GM06990 (cell line): Measurements from ENCODE around the gene PMEL.
A peak's percentile ranks its signal among the peaks of the same experiment; 100 is the strongest.
"Not testable (repeated sequence)": the region's sequence is repeated elsewhere in the genome, so short reads cannot be mapped to it uniquely, and the experiment has no call there.

Source experiments
- DNase-seq: peaks from one replicate; pipeline ENCODE4 v3.0.0-alpha.2; 2011; ENCODE audit not compliant: insufficient read length; ENCODE audit errors: extremely low read depth
- H3K27me3 ChIP-seq: replicated peaks from 2 replicates; pipeline ENCODE4 v1.6.0; 2011; ENCODE audit warnings: low read length; ENCODE audit not compliant: control insufficient read depth, insufficient read depth
- H3K36me3 ChIP-seq: 2 replicates; pipeline ENCODE4 v1.5.1; 2011; ENCODE audit warnings: low read length; ENCODE audit not compliant: control insufficient read depth, insufficient read depth
- H3K4me3 ChIP-seq: replicated peaks from 2 replicates; pipeline ENCODE4 v1.5.1; 2011; ENCODE audit warnings: low read depth, mild to moderate bottlenecking, control low read depth, low read length
- TF ChIP-seq, protein P1 (sequence below): IDR thresholded peaks from 2 replicates; pipeline ENCODE4 v1.5.1; 2011; ENCODE audit warnings: low read length, control low read depth, mild to moderate bottlenecking, inconsistent platforms; ENCODE audit not compliant: insufficient read depth, poor library complexity, severe bottlenecking

Gene PMEL

DNA sequence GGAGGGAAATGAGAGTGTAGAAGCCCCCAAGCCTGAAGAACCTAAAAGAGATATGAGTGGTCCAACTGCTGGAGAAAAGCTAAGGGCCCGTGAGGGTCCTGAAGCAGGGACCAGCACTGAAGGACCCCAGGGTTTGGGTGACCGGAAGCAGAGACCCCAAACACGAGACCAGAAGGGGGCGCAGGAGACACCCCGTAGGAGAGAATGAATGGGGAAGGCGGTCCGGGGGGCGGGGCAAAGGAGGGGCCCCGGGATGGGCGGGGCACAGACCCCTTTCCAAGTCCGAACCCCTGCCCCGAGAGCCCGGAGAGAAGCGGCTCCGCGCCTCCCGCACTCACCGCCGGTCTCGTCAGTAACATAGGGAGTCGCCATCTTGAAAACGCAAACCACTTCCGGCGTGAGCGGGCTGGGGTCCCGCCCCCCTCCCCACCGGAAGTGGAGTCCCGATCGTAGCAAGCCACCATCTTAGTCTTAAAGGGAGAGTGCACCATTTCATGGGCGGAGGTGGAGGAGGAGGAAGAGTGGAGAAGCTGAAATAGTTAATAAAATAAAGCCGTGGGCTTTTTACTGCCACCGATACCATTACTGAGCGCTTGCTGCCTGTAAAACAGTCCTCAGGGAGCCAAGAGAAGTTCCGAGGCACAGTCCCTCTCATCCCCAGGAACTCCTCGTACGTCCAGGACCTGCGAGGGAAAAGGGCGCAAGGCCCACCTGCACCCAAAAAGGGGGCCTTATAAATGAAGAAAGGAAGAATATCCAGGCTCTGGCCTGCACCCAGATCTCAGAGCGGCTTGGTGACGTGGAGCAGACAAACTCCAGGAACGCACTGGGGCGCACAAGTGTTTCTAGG, 38.9 kb downstream of the PMEL start:
- Histone ChIP-seq H3K36me3 (peaks cover under 1% of the 10 kb centered on the region; the same call in 1 of the 2 replicates), H3K4me3 (peak overlapping the region; percentile 74), H3K27me3 (no peaks in the 10 kb centered on the region)
- peak; percentile 98 for DNase-seq
- TF ChIP-seq, protein P1, sequence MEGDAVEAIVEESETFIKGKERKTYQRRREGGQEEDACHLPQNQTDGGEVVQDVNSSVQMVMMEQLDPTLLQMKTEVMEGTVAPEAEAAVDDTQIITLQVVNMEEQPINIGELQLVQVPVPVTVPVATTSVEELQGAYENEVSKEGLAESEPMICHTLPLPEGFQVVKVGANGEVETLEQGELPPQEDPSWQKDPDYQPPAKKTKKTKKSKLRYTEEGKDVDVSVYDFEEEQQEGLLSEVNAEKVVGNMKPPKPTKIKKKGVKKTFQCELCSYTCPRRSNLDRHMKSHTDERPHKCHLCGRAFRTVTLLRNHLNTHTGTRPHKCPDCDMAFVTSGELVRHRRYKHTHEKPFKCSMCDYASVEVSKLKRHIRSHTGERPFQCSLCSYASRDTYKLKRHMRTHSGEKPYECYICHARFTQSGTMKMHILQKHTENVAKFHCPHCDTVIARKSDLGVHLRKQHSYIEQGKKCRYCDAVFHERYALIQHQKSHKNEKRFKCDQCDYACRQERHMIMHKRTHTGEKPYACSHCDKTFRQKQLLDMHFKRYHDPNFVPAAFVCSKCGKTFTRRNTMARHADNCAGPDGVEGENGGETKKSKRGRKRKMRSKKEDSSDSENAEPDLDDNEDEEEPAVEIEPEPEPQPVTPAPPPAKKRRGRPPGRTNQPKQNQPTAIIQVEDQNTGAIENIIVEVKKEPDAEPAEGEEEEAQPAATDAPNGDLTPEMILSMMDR: peak; percentile 86

DNA sequence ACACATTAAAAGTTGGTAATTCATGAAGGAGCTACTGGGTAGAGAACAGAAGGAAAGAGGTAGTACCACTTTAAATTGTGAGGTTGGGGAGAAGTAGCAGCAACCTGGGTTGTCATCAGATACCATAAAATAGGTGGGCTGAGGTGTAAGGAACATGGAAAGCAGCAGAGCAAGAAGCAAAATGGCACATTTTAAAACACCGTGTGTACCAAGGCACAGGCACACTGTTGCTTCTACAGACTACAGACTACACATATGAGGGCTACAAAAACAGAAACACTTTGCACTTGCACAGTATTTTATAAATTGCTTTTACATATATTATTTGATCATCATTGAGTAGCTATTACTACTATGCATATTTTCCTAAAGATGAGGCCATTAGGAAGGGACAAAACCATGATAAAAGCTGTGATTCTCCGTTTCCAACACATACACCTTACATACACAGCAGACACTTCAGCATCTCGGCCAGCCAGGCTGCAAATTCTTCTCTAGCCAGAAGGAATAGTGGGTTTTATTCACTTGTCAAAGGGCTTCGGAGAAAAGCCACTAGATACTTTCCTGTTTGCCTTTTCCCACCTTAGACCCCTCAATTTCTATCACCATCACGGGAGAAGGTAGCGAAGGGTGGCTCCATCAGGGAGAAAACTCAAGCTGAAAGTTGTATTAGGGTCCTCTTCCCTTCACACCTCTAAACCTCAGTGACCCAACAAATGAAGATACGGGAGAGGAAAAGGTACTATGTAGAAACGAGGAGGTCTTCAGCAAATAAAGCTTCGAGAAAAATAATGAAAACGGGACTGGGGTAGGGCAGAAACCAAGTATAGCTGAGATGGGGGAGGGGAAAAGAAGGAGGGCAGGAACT, 39.7 kb downstream of the PMEL start:
- no peak for DNase-seq
- peak overlapping the region; percentile 74 for H3K4me3 ChIP-seq
- H3K36me3 ChIP-seq: peaks cover 2% of the 10 kb centered on the region
- H3K27me3 ChIP-seq: no peaks in the 10 kb centered on the region
- TF ChIP-seq, protein P1: no peak

DNA sequence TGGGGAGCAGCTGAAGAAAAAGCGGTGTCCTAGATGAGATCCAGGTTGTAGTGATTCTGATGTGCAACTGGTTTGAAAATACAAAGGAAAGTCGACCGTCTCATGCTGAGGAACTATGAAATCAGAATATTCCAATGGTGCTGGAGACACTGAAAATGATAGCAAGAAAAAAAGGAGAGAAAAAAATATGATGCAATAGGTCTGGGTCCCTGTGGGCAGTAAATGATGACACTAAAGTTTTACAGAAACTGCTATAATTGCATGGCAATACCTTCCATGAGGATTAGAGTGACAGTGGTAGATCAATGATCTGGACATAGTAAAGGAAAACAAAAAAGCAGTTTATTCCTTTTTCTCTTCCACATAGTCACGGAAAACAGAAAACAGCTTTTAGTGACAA, 40.5 kb downstream of the PMEL start:
- TF ChIP-seq, protein P1: no peak
- no peak for DNase-seq
- Histone ChIP-seq H3K36me3 (peaks cover 2% of the 10 kb centered on the region), H3K4me3 (peak overlapping the region; percentile 74), H3K27me3 (no peaks in the 10 kb centered on the region)

DNA sequence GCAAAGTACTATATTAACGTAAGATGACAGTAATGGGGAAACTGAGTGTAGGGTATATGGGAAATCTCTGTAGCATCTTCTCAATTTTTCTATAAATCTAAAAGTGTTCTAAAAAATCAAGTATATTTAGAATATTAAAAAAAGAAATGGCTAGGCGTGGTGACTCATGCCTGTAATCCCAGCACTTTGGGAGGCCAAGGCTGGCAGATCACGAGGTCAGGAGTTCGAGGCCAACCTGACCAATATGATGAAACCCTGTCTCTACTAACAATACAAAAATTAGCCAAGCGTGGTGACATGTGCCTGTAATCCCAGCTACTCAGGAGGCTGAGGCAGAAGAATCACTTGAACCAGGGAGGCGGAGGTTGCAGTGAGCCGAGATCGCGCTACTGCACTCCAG, 42.2 kb downstream of the PMEL start:
- H3K4me3 ChIP-seq, DNase-seq, H3K36me3 ChIP-seq, H3K27me3 ChIP-seq: not testable (repeated sequence)

DNA sequence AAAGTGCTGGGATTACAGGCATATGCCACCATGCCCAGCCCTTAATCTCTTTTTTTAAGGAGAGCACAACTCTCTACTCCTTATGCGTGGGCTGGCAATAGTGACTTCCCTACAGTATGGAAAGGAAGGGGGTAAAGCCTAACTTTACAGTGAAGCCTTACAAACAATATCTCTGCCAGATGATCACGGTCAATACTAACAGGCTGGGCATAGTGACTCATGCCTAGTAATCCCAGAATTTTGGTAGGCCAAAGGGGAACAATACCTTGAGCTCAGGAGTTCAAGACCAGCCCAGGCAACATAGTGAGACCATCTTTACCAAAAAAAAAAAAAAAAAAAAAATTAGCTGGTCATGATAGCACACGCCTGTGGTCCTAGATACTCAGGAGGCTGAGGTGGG, 43.7 kb downstream of the PMEL start:
- DNase-seq: no peak
- Histone ChIP-seq H3K36me3 (peaks cover 2% of the 10 kb centered on the region), H3K27me3 (no peaks in the 10 kb centered on the region), H3K4me3 (no peak overlapping the region)
- TF ChIP-seq, protein P1: no peak

DNA sequence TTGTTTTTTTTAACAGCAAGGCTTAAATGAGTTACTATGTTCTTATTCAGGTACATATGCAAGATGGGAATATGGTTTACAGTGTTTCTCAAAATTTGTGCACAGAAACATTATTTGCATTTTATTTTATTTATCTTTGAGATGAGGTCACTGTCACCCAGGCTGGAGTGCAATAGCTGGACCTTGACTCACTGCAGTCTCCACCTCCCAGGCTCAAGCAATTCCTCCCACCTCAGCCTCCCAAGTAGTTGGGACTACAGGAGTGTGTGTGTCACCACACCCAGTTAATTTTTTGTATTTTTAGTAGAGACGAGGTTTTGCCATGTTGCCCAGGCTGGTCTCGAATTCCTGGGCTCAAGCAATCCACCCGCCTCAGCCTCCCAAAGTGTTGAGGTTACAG, 46.8 kb downstream of the PMEL start:
- not testable (repeated sequence) for DNase-seq

More for the DNA sequence above, 46.8 kb downstream of the PMEL start:
- H3K27me3 ChIP-seq, H3K36me3 ChIP-seq, H3K4me3 ChIP-seq: not testable (repeated sequence)
